ENCODE results near the gene PTAR1.
"Not testable (repeated sequence)": the region's sequence is repeated elsewhere in the genome, so short reads cannot be mapped to it uniquely, and the experiment has no call there.

The PTAR1 gene

DNA sequence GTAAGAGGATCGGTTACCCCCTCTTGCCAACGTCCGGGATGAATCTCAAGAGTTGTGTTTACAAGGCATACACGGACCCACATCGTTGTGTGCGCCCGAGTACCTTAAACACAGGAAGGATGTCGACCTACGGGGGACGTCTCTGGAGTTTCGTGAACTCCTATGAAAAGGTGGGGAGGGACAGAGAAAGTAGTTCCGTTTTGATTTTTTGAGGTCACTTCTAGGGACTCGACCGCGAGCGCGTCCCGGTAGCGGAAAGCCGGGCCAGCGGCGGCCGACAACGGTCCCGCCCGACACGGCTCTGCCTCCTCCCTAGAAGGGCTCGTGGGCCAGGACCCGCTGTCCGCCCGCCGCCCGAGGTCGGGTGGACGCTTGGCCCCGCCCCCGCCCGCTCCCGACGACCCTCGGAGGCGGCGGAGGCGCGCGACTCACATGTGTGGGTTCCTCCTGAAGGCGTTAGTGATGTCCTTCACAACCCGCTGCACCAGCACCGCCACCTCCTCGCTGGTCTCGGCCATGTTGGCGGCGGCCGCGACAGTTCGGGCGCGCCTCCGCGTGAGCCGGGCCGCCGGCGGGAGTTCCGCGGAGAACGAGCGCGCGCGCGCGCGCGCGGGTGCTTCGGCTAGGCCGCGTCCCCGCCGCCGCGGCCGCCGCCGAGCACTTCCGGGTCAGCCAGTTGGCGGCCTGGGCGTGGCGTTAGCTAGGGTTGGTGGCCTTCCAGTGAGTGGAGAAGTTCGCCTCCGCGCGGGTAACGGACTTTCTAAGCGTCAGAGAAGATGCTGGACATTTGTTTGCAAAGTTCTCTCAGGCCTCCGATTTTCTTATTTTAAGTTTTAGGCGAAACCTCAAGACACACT, at the start of gene PTAR1:
TSS of gene PTAR1 (minus strand) at position 591 of the 857 bp plus-strand sequence. CDS start at position 518, 73 bp downstream.
- DNase-seq = peak; percentile 92

DNA sequence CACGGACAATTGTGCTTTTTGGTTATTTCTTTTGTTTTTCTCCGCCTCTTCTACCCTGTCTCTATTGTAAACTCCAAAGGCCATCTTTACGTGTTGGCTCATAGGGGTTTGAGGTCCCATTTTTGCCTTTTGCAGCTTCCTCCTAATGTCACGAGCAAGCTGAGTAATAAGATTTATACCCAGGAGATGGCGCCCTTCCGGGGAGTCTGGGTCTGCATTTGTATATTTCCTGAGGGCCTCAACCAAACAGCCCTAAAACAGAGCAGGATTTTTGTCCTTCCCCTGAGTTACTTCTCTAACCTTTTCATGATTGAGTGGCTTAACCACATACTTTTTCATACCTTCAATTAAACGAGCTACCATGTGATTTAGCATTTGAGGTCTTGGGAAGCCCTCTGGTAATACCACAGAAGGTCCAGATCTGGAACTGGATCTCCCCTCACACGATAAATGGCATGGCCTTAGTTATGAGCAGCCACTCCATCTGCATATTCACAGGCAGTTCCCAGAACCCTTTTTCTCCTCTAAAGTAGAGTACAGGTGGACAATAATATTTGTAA, 49.6 kb upstream of the PTAR1 start:
- DNase-seq = peak; percentile 48

DNA sequence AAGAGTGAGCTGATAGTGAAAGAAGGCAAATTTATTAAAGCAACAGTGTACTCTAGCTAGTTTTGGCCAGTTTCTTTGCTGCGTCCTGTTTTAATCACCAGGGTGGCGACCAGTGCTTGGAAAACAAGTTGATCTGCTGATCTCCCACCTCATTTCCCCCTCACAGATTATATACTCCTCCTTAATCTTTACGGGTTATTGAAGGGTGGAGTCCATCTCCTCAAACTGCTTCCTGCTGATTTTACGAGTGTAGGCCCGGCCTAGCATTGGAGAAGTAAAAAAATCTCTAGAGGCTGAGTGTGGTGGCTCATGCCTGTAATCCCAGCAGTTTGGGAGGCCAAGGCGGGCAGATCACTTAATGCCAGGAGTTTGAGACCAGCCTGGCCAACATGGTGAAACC, 46.8 kb upstream of the PTAR1 start:
- no peak for DNase-seq

GRCh38 chr9:69805962-69806515, 46.2 kb upstream of the PTAR1 start:
- no peak for DNase-seq

- no peak for DNase-seq
These were observed 42.2 kb upstream of the PTAR1 start for GRCh38 chr9:69801989-69802388.

GRCh38 chr9:69800027-69800426, 40.2 kb upstream of the PTAR1 start:
- DNase-seq = not testable (repeated sequence)

DNA sequence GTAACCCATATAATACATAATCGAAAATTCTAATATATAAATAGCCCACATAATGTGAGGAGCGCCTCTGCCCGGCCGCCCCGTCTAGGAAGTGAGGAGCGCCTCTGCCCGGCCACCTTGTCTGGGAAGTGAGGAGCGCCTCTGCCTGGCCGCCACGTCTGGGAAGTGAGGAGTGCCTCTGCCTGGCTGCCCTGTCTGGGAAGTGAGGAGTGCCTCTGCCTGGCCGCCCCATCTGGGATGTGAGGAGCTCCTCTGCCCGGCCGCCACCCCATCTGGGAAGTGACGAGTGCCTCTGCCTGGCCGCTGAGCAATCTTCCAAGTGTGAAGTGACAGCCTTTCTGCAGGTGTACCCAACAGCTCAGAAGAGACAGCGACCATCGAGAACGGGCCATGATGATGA, 39.7 kb upstream of the PTAR1 start:
- DNase-seq = not testable (repeated sequence)

- no peak for DNase-seq
These were observed 38.9 kb upstream of the PTAR1 start for GRCh38 chr9:69798744-69799143.

DNA sequence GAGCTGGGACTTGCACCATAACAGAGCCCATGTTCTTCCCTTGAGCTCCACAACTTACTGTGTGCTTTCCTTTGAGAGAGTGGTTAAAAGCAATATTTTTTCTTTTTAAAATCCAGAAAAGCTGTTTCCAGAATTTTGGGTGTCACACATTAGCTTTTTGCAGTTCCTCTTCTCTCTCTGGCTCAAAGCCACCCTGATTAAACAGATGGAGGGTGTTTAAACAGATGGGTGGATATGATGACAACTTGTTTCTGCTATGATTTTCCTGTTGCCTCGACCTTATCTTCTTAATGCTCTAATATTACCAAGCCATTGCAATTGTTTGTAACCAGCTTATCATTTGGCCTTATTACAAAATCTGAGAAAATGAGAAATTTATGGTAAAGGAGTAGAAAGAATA, 37.9 kb upstream of the PTAR1 start:
- DNase-seq = no peak

- DNase-seq = no peak
These were observed 34.5 kb upstream of the PTAR1 start for GRCh38 chr9:69794356-69794755.

- DNase-seq = no peak
These were observed 25.9 kb upstream of the PTAR1 start for GRCh38 chr9:69785757-69786156.

- DNase-seq = no peak
These were observed 13.4 kb upstream of the PTAR1 start for GRCh38 chr9:69773258-69773657.

DNA sequence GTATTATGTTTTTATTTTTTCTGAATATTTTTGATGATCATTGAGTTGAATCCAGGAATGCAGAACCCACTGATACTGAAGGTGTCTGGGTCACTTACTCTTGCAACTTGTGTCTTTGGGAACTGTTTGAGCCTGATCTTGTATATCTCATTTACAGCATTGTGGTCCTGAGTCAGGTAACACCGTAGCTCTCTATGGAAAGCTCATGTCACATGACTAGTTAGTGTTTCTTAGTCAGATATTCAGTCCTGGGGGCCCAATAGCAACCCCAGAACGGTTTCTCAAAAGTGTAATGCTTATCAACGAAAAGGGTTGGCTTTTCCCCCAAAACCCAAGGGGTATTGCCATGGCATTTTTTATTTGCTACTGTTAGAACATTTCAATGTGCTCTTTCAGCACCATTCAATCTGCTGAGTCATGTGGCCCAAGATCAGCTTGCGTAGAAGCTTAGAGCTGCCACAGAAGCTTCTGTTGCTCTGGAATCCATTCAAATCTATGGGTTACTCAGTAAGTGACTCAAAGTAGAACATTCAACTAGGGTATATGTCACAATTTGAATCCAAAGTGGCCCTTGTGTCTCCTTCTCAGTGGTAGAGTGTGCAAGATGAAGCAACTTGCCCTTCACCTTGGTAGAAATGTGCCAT, 12.1 kb upstream of the PTAR1 start:
- no peak for DNase-seq

GRCh38 chr9:69768716-69769115, 8.9 kb upstream of the PTAR1 start:
- DNase-seq = no peak

- no peak for DNase-seq
These were observed 8.3 kb upstream of the PTAR1 start for GRCh38 chr9:69768101-69768500.

- not testable (repeated sequence) for DNase-seq
These were observed 4.1 kb upstream of the PTAR1 start for GRCh38 chr9:69763862-69764261.

GRCh38 chr9:69762527-69762926, 2.7 kb upstream of the PTAR1 start:
- DNase-seq = no peak

GRCh38 chr9:69760278-69760610, 433 bp upstream of the PTAR1 start:
- DNase-seq = no peak

DNA sequence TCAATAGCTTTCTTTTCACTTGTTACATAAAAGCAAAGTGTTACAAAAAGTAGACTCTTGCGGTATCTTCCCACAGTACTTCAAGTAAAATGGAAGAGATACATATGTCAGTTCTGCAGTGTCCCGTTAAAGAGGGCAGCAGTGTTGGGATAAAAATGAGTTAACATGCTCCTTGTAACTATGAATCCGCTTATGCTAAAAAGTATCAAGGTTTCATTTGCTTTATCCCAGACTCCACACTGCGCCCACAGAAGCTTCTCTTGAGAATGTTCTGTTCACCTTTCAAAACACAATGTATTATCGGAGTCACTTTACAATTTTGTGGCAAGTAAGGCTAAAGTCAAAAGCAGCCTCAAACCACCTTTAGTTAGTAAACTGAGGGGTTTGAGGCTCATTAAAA, 790 bp downstream of the PTAR1 start:
- DNase-seq = no peak

DNA sequence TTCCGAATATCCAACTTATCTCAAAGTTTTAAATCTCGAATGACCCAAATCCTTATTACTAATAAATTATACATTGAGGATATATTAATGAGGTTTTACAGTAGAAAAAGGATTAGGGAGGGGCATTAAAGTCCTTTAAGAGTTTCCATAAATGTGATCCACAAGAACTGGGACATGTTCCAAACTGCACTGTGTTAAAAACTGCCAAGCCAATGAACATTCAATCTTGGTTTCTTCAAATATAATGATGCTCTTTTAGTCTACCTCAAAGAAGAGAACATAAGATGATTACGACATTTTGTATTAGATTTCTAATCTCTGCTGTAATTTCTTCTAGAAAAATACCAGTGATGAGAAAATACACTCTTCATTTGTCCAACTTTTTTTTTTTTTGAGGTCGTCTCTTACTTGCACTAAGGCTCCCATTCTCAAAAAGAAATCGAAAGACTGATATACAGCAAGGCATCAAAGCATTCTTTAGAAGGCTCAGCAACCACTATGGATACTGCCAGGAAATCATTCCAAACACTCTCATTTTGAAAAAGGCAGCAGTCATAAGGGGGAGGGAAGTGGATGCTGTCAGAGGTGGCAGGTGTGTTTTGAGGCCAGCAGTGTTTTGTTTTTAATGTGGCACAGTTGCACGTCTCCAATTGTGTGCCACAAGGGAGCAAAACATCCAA, 1.7 kb downstream of the PTAR1 start:
- no peak for DNase-seq

- no peak for DNase-seq
These were observed 4.6 kb downstream of the PTAR1 start for GRCh38 chr9:69755205-69755604.

DNA sequence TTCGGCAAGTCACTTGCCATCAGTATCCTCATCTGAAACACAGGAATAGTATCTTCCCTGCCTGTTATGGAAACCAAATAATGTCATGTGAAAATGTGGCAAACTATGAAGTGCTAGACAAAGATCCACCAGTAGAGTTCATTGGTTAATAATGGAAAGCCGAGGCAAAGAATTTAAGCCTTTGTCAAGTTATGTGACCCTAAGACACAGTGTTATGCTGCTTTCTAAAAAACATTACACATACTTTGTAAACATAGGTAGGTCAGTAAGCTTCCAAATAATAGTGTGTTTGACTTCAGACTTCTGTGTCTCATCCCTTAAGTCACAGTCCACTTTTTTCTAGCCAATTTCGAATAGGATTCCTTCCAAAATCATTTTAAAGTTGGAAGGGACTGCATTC, 6.0 kb downstream of the PTAR1 start:
- no peak for DNase-seq

DNA sequence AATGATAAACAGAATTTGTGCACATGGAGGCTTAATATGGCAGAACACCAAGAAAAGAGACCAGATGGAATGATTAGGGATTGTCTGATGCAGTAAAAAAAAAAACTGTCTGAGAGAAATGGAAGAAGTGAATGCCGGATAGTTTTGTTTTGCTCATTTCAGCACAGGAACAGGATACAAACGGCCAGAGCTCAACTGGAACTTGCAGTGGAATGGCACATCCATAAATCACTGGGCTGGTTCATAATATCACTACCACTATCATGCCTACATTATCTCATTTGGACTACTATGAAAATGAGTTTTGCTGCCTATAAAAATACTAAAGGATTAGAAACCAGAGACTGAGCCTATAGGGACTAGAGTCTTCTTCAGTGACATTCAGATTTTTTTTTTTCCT, 9.7 kb downstream of the PTAR1 start:
- no peak for DNase-seq
